K562 (cell line): Measurements from ENCODE around the gene DDX39A. TPM values are rescaled to one million over a fixed set of nuclear protein-coding genes. Genes with fewer than 3 reads are reported as not detected.
A peak's percentile ranks its signal among the peaks of the same experiment; 100 is the strongest.

ENCODE experiments used
- ATAC-seq: fragments of 200-7000 bp; cut with Tn5 transposase; 3 replicates; pipeline ENCODE4 v1.9.1; 2020; ENCODE audit warnings: moderate library complexity
- BruUV-seq: library from RNA; stranded (reverse); fragments of 400-500 nt; replicated peaks from 2 replicates; lab custom pipeline; 2021; lab: Mats Ljungman, UMichigan
- CTCF ChIA-PET: fragments of 300-600 bp; formaldehyde crosslinking; extraction: SDS; loops from one replicate; lab custom pipeline; 2021; ENCODE audit warnings: low intra/inter-chr PET ratio; lab: Yijun Ruan, JAX
- POLR2A ChIA-PET: fragments of 300-600, 350-650 bp; sonication (Branson Sonifier 250); formaldehyde crosslinking; extraction: SDS; loops from one replicate; lab custom pipeline; 2021; ENCODE audit warnings: antibody characterized with exemption, inconsistent platforms; lab: Yijun Ruan, JAX
- DNase-seq, 4 experiments: peaks; one replicate each; pipeline versions ENCODE4 v3.0.0 to v3.0.0-alpha.2; 2011 to 2018; ENCODE audit warnings: low spot score in 3 of 4, mixed read lengths in 3 of 4; ENCODE audit errors: extremely low read depth in 1 of 4
- FAIRE-seq: peaks from 2 replicates; lab custom pipeline; 2011; peaks lifted over from hg19 to GRCh38; lab: Jason Lieb, UNC
- H2AFZ ChIP-seq: 2 replicates; pipeline ENCODE4 v1.6.0; 2011; ENCODE audit warnings: low read depth, low read length, control low read depth, inconsistent platforms
- H3K27ac ChIP-seq: fragments of 200-600 bp; 3 replicates; pipeline ENCODE4 v1.8.0; 2011; ENCODE audit warnings: low read depth, mild to moderate bottlenecking, control low read depth, inconsistent platforms, low read length, moderate library complexity, mixed read lengths; ENCODE audit errors: extremely low read depth
- H3K27me3 ChIP-seq, 2 experiments: fragments of 300-600 bp in 1 of 2; 2 replicates in 1 of 2; 3 replicates in 1 of 2; pipeline versions ENCODE4 v1.6.0 to v1.8.0; 2011; ENCODE audit warnings: inconsistent platforms in 2 of 2, low read length in 2 of 2, mild to moderate bottlenecking in 1 of 2, mixed read lengths in 1 of 2, moderate library complexity in 1 of 2; ENCODE audit not compliant: control insufficient read depth in 2 of 2, insufficient read depth in 2 of 2
- H3K36me3 ChIP-seq: fragments of 300-600 bp; 3 replicates; pipeline ENCODE4 v1.8.0; 2011; ENCODE audit warnings: mild to moderate bottlenecking, low read length, inconsistent platforms; ENCODE audit not compliant: control insufficient read depth, insufficient read depth
- H3K4me1 ChIP-seq, 2 experiments: fragments of 200-600 bp in 1 of 2; replicated peaks in 1 of 2; 2 replicates in 1 of 2; 3 replicates in 1 of 2; pipeline versions ENCODE4 v1.5.1 to v1.8.0; 2011; ENCODE audit warnings: inconsistent platforms in 2 of 2, low read length in 2 of 2, mild to moderate bottlenecking in 1 of 2, mixed read lengths in 1 of 2, moderate library complexity in 1 of 2; ENCODE audit not compliant: control insufficient read depth in 2 of 2, insufficient read depth in 2 of 2
- H3K4me2 ChIP-seq: 2 replicates; pipeline ENCODE4 v1.6.1; 2011; ENCODE audit warnings: low read length, control low read depth, inconsistent platforms, mixed read lengths; ENCODE audit not compliant: insufficient read depth
- H3K4me3 ChIP-seq: fragments of 200-600 bp; sonication (generic), shearing (Covaris generic); 2 replicates; pipeline ENCODE4 v1.5.1; 2016; ENCODE audit warnings: control low read depth, inconsistent platforms
- H3K79me2 ChIP-seq: fragments of 200-600 bp; 3 replicates; pipeline ENCODE4 v1.8.0; 2011; ENCODE audit warnings: low read length, inconsistent platforms; ENCODE audit not compliant: control insufficient read depth, insufficient read depth
- H3K9ac ChIP-seq, 2 experiments: 2 replicates each; pipeline versions ENCODE4 v1.6.0 to v1.6.1; 2011; ENCODE audit warnings: low read depth in 2 of 2, low read length in 2 of 2, control low read depth in 1 of 2, inconsistent platforms in 1 of 2, mild to moderate bottlenecking in 1 of 2, mixed read lengths in 1 of 2; ENCODE audit not compliant: insufficient read depth in 1 of 2
- H3K9me1 ChIP-seq: one replicate; pipeline ENCODE4 v1.6.0; 2011; ENCODE audit warnings: inconsistent platforms, mild to moderate bottlenecking, low read length, moderate library complexity; ENCODE audit not compliant: control insufficient read depth, insufficient read depth
- H3K9me3 ChIP-seq: replicated peaks from 2 replicates; pipeline ENCODE4 v1.5.1; 2011; ENCODE audit warnings: low read depth, low read length, inconsistent platforms; ENCODE audit not compliant: control insufficient read depth, insufficient read depth
- H4K20me1 ChIP-seq: replicated peaks from 2 replicates; pipeline ENCODE4 v1.6.1; 2011; ENCODE audit warnings: low read length, inconsistent platforms, mixed read lengths; ENCODE audit not compliant: control insufficient read depth, insufficient read depth
- ATF1 ChIP-seq, 2 experiments: fragments of 450-650 bp in 1 of 2; IDR thresholded peaks; 2 replicates each; pipeline ENCODE4 v1.6.1; 2016; ENCODE audit warnings: missing compliant biosample characterization in 1 of 2, missing genetic modification characterization in 1 of 2
- CREBBP ChIP-seq: IDR thresholded peaks from one replicate; pipeline ENCODE4 v1.6.1; 2012; ENCODE audit warnings: low read depth, mild to moderate bottlenecking, control low read depth, inconsistent platforms, low read length
- JUN ChIP-seq, 2 experiments: sonication (generic) in 1 of 2; formaldehyde crosslinking in 1 of 2; IDR thresholded peaks; 2 replicates each; pipeline versions ENCODE4 v1.6.1 to v1.8.0; 2012 to 2022; ENCODE audit warnings: borderline replicate concordance in 2 of 2, mild to moderate bottlenecking in 2 of 2, improper control_type of control experiment in 1 of 2, low read depth in 1 of 2, low read length in 1 of 2, missing genetic modification reagents in 1 of 2
- MITF ChIP-seq: IDR thresholded peaks from 2 replicates; pipeline ENCODE4 v1.6.1; 2014; ENCODE audit warnings: antibody characterized with exemption
- SPI1 ChIP-seq: IDR thresholded peaks from 2 replicates; pipeline ENCODE4 v1.6.1; 2011; ENCODE audit warnings: low read depth, low read length, control low read depth, borderline replicate concordance
- TAL1 ChIP-seq: fragments of 450-650 bp; IDR thresholded peaks from 2 replicates; pipeline ENCODE4 v1.6.1; 2016; ENCODE audit warnings: mild to moderate bottlenecking
- ZBTB33 ChIP-seq: sonication (generic); formaldehyde crosslinking; IDR thresholded peaks from 2 replicates; pipeline ENCODE4 v1.8.1; 2023; ENCODE audit warnings: mild to moderate bottlenecking, missing genetic modification reagents
- ZNF586 ChIP-seq: fragments of 450-650 bp; formaldehyde crosslinking; conservative IDR thresholded peaks from 2 replicates; pipeline ENCODE4 v1.4.0; 2020; ENCODE audit warnings: mild to moderate bottlenecking, moderate library complexity
- WGBS: fragments of 100-300 bp; shearing (Covaris generic); methylation state at CpG from one replicate; pipeline ENCODE4 v1.1.6; 2016; ENCODE audit warnings: low coverage, mixed read lengths; ENCODE audit not compliant: insufficient coverage; ENCODE audit errors: missing lambda C conversion rate; 5-methylcytosine and 5-hydroxymethylcytosine counted together
- in situ Hi-C: fragments of 300-500 bp; cut with MboI; formaldehyde crosslinking; loops from 4 replicates; pipeline ENCODE4 v1.15.0; 2018; ENCODE audit warnings: inconsistent platforms, mixed read lengths
- intact Hi-C: fragments of 100-400 bp; cut with micrococcal nuclease; formaldehyde crosslinking; loops from 2 replicates; pipeline ENCODE4 v1.14.2; 2022
- polyA plus RNA-seq, 8 experiments: library from polyadenylated mRNA; depleted of rRNA in 4 of 8; stranded (reverse) in 5 of 8; unstranded in 3 of 8; fragments of >200 nt; fragmentation: Nextera tagmentation in 2 of 8; fragmentation: Illumina TruSeq in 1 of 8; extraction: Ambion mirVana in 2 of 8; extraction: Trizol in 1 of 8; gene quantifications; 2 replicates each; pipeline versions ENCODE4 v1.2.1 to v1.2.3, GENCODE V29; 2011 to 2014; ENCODE audit warnings: inconsistent platforms in 1 of 8, missing spikeins in 1 of 8
- total RNA-seq, 7 experiments: library from RNA; depleted of rRNA in 6 of 7; stranded (reverse); fragments of >200 nt in 6 of 7; fragmentation: Illumina TruSeq in 2 of 7; extraction: Trizol in 2 of 7; gene quantifications; 2 replicates each; pipeline versions ENCODE4 v1.2.1 to v1.2.3, GENCODE V29; 2011 to 2021; ENCODE audit warnings: low replicate concordance in 1 of 7
- TF ChIP-seq, protein P1 (sequence below), 3 experiments: fragments of 200-800 bp in 1 of 3; sonication (Bioruptor generic) in 1 of 3; sonication (generic) in 1 of 3; formaldehyde crosslinking in 1 of 3; IDR thresholded peaks; 2 replicates each; pipeline versions ENCODE4 v1.6.1 to v1.8.0; 2016 to 2022; ENCODE audit warnings: mild to moderate bottlenecking in 2 of 3, missing compliant biosample characterization in 2 of 3, missing genetic modification characterization in 2 of 3, missing genetic modification reagents in 1 of 3
- TF ChIP-seq, protein P2 (sequence below): fragments of 450-650 bp; IDR thresholded peaks from 2 replicates; pipeline ENCODE4 v1.6.1; 2016
- TF ChIP-seq, protein P3 (sequence below), 2 experiments: fragments of 450-650 bp; conservative IDR thresholded peaks; 2 replicates each; pipeline ENCODE4 v1.6.1; 2017; ENCODE audit warnings: mild to moderate bottlenecking in 2 of 2, moderate library complexity in 2 of 2

DDX39A gene
- total and polyA plus RNA-seq, 9 of the 15 experiments (the other 6 are each of a cell fraction or from before 2014, with no cell fraction given), result 90.3 to 250 (median 188) TPM

- FAIRE-seq (peak; percentile 66), DNase-seq (peak; percentile 39 to 64 (median 44)), ATAC-seq (no peak)
- Histone ChIP-seq H3K4me2 (no peak overlapping the region), H3K9ac (0 out of 4 replicates have a peak overlapping the region, but pooled peaks of 1 of the 2 experiments have one; percentile 18), H3K27ac (peak overlapping the region; percentile 58; the same call in 2 of the 3 replicates), H3K36me3 (peaks cover 73% of the 10 kb centered on the region; the same call in 2 of the 3 replicates), H3K4me3 (no peak overlapping the region), H3K9me1 (peaks cover 4% of the 10 kb centered on the region), H3K9me3 (no peaks in the 10 kb centered on the region), H3K4me1 (peaks cover 7 to 29% of the 10 kb centered on the region in 2 experiments; a peak in 4 of 5 replicates), H3K27me3 (no peaks in the 10 kb centered on the region), H4K20me1 (peaks cover 14% of the 10 kb centered on the region), H2AFZ (no peak overlapping the region), H3K79me2 (no peaks in the 10 kb centered on the region; the same call in 2 of the 3 replicates)
- in situ Hi-C loops, result no loop called here
- POLR2A ChIA-PET, result interaction anchor here (1.0 kb wide), 1 partner anchor 204 kb away, joined by 3 read pairs; no protein-coding TSS in a partner anchor
- intact Hi-C loops, result loop anchor here (10.0 kb wide), 1 partner anchor 258 kb away; no protein-coding TSS in a partner anchor
- WGBS, result 66% methylated on average over 22 of the region's 26 CpGs
- TSS peak; percentile 28 for BruUV-seq
- CTCF ChIA-PET, result interaction anchor here (0.6 kb wide), 1 partner anchor 50 kb away, joined by 3 read pairs; no protein-coding TSS in a partner anchor
- peak; percentile 79 for TF ChIP-seq ZBTB33 (CRISPR knock-in tag)
- no peak for TF ChIP-seq MITF
- TF ChIP-seq ZNF586 (CRISPR knock-in tag), result no peak
- TF ChIP-seq, protein P1, sequence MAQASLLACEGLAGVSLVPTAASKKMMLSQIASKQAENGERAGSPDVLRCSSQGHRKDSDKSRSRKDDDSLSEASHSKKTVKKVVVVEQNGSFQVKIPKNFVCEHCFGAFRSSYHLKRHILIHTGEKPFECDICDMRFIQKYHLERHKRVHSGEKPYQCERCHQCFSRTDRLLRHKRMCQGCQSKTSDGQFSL (CRISPR knock-in tag; IDR thresholded peaks at IDR 0.05), result no peak
- TF ChIP-seq, protein P1 (tag; IDR thresholded peaks at IDR 0.05), result no peak
- no peak for TF ChIP-seq ATF1 (CRISPR knock-in tag; IDR thresholded peaks at IDR 0.05)
- 0 out of 2 replicates have a peak, but pooled peaks have one; percentile 15 for TF ChIP-seq ATF1 (tag; IDR thresholded peaks at IDR 0.05)
- no peak for TF ChIP-seq TAL1
- TF ChIP-seq, protein P2, sequence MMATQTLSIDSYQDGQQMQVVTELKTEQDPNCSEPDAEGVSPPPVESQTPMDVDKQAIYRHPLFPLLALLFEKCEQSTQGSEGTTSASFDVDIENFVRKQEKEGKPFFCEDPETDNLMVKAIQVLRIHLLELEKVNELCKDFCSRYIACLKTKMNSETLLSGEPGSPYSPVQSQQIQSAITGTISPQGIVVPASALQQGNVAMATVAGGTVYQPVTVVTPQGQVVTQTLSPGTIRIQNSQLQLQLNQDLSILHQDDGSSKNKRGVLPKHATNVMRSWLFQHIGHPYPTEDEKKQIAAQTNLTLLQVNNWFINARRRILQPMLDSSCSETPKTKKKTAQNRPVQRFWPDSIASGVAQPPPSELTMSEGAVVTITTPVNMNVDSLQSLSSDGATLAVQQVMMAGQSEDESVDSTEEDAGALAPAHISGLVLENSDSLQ, result no peak
- peak; percentile 35; the same call in 1 of the 2 replicates for TF ChIP-seq SPI1
- no peak for TF ChIP-seq CREBBP
- peak; percentile 49; the same call in 1 of the 2 replicates for TF ChIP-seq JUN (IDR thresholded peaks at IDR 0.05; ENCODE audit: borderline replicate concordance, low read depth, low read length)
- TF ChIP-seq JUN (CRISPR knock-in tag; IDR thresholded peaks at IDR 0.05; ENCODE audit: borderline replicate concordance), result no peak
- TF ChIP-seq, protein P3, sequence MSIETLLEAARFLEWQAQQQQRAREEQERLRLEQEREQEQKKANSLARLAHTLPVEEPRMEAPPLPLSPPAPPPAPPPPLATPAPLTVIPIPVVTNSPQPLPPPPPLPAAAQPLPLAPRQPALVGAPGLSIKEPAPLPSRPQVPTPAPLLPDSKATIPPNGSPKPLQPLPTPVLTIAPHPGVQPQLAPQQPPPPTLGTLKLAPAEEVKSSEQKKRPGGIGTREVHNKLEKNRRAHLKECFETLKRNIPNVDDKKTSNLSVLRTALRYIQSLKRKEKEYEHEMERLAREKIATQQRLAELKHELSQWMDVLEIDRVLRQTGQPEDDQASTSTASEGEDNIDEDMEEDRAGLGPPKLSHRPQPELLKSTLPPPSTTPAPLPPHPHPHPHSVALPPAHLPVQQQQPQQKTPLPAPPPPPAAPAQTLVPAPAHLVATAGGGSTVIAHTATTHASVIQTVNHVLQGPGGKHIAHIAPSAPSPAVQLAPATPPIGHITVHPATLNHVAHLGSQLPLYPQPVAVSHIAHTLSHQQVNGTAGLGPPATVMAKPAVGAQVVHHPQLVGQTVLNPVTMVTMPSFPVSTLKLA (conservative IDR thresholded peaks at IDR 0.05), result no peak
Measured at GRCh38 chr19:14402332-14403144, 16.6 kb downstream of the DDX39A start.
